ENCODE data around the gene OBSL1.

The OBSL1 gene

DNA sequence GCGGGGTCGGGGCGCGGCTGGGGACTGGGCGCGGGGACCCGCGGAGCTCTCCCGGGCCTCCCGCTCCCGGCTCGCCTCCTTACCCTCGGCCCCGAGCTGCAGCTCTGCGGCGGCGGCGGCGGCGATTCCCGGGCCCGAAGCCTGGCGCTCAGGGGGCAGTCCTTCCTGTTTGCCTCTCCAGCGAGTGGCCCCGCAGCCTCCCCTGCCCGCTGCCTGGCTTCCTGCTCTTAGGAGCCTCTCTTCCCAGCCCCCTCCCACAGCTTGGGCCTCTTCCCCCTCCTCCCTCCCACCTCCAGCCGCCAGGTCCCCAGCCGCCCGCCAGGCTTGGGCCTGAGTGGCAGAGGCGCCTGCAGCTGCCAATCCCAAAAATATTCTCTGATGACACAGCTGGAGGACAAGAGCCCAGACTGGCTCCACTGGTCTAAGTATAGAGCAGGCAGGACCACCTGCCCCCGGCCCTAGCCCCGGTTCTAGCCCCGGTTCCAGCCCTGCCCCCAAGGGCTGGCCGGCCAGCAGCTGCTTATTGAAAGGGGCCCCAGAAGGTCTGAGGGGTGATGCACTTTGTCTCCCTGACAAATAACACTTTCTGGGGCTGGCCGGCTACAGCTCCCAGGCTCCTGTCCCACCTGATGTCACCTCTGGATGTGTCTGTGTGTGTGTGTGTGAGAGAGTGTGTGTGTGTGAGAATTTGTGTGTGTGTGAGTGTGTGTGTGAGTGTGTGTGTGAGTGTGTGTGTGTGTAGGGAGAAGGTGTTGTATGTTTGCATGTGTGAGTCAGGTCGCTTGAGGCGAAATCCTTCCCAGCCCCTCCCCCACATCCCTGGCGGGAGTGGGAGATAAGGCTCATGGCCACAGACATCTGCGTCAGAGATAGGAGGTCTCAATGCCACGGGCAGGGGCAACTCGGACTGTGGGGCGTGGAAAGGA is at the start of gene OBSL1:
TSS of gene OBSL1 (minus strand) at position 229 of the 926 bp plus-strand sequence. CDS start 307 bp downstream, outside the sequence.
- DNase-seq (ENCODE audit: low read depth), result no peak

DNA sequence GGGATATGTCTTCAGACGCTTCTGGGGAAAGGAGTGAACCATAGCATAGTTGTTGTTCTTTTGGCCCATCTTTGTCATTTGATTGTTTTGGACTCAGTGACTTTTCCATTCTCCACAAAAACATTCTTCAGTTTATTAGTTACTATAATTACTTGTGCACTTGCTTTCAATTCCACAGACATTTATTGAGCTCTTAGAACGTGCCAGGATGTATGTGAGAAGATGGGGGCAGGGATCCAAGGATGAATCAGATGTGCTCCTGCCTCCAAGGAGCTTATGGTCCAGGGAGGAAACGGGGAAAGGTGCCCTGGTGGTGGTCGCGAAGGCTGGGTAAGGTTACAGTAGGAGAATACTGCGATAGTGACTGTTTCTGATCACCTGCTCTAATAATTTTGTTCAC is 49.2 kb upstream of the OBSL1 start:
- DNase-seq (ENCODE audit: low read depth), result no peak

DNA sequence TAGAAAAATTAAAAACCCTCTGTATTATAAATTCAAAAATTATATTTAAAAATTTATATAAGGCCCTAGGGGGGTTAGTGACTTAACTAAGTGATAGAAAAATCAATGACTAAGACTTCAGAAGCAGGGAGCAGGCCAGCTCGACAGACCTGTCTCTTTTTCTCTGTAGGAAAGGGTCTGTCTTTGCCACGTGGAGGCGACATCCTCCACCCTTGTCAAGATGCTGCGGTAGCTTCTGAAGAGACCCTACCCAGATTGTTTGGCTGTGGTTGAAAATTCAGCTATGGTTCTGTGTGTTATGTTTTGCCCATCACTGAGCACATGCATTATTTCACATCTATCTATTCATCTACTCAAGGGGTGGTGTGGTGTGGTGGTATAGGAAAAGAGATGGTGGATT is 47.9 kb upstream of the OBSL1 start:
- no peak for DNase-seq (ENCODE audit: low read depth)

DNA sequence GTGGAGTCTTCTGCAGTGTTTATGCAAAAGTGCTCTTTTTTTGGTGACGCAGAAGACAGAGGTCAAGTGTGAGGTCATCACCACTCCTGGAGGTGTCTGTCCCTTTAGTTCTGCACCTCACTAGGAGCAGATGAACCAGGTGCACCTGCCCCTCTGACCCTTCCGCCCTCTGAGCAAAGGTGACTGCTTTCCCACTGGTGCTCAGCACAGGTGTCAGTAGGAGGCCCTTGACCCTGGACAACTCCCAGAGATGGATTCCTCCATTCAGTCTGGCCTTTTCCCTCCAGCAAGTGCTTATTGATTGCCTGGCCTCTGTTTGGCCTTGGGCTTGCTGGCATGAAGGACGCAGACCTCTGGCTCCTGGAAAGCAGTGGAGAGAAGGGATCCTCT is 47.4 kb upstream of the OBSL1 start:
- no peak for DNase-seq (ENCODE audit: low read depth)

DNA sequence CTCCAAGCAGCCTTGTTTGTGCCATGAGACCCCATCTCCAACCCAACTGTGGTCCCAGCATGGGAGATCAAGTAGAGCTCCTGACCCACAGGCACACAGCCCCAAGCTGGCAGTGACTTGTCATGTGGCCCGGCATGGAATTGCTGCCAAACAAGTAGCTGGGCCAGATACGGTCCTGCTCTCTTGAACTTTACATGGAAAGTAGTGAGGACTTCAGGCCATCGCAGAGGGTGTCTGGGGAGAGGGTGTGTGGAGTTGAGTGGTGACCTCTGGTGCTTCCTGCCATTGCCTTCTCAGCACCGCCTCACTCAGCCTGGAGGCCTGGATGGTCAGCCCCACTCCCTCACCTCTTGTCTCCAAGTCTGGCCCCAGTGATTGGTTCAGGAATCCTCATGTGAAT is 45.2 kb upstream of the OBSL1 start:
- DNase-seq (ENCODE audit: low read depth), result no peak

DNA sequence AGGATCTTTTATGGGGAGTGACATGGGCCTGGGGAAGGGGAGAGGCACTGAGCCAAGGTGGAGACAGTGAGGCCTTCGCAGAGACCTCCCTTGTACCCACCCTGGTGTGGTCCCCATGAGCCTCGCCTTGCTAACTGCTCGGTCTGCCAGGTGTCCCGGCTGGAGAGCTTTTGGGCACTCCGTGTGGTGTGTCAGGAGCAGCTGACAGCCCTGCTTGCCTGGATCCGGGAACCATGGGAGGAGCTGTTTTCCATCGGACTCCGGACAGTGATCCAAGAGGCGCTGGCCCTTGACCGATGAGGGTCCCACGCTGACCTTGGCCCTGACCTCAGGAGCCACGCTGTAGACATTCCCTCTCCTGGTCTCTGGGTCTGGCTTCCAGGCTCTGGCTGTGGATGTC is 44.6 kb upstream of the OBSL1 start:
- DNase-seq (ENCODE audit: low read depth), result no peak

DNA sequence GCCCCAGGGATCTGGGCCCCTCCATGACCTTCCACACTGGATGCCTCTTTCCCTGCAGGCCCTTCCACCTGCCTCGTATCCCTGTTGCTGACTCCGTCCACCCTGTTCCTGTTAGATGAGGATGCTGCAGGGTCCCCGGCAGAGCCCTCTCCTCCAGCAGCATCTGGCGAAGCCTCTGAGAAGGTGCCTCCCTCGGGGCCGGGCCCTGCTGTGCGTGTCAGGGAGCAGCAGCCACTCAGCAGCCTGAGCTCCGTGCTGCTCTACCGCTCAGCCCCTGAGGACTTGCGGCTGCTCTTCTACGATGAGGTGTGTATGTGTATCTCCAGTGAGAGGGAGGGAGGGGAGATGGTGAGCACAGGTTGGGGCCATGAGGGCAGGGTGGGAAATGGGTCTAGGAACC is 43.7 kb upstream of the OBSL1 start:
- DNase-seq (ENCODE audit: low read depth), result no peak

DNA sequence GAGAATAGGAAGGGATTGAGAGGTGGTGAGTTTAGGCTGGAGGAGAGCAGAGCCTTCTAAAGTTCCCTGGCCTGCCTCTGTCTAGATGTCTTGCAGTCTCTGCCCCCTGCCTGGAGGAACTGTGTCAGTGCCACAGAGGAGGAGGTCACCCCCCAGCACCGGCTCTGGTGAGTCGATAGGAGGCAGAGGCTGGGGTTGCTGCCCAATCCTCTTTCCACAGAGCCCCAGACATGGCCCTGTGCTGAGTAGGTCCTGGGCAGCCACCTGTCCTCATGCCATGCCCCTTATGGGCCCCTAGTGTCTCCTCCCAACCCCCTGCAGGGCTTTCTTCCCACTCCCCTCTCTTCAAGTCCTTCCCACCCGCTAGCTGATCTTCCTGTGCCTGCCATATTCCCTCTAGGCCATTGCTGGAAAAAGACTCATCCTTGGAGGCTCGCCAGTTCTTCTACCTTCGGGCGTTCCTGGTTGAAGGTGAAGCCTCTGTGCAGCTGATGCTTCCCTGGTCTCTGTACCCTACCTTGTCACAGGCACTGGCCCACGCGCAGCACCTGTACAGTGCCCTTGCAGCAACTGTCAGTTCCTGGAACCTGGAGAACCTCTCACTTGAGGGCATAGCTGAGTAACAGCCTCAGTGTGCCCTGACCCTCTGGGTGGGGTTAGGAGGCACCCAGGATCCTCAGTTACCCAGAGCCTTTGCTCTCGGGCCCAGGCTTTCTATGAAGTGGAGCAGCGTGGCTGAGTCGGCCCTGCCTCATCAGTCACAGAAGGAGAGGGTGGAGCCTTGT is 42.9 kb upstream of the OBSL1 start:
- no peak for DNase-seq (ENCODE audit: low read depth)

DNA sequence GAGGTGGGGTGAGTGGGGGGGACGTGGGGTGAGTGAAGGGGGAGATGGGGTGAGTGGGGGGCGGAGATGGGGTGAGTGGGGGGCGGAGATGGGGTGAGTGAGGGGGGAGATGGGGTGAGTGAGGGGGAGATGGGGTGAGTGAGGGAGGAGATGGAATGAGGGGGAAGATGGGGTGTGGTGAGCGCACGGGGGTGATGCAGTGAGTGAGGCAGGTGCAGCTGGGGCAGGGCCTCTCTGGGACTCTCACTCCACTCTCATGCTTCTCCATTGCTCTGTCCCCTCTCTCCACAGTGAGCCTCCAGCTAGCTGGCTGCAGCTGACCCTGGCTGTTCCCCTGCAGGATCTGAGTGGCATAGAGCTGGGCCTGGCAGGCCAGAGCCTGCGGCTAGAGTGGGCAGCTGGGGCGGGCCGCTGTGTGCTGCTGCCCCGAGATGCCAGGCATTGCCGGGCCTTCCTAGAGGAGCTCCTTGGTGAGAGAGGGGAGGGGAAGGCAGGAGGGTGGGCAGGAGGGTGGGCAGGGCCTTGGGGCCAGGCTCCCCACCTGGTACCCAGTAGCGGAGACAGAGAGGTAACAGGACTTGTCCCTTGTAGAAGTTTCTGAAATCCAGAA is 42.2 kb upstream of the OBSL1 start:
- no peak for DNase-seq (ENCODE audit: low read depth)

DNA sequence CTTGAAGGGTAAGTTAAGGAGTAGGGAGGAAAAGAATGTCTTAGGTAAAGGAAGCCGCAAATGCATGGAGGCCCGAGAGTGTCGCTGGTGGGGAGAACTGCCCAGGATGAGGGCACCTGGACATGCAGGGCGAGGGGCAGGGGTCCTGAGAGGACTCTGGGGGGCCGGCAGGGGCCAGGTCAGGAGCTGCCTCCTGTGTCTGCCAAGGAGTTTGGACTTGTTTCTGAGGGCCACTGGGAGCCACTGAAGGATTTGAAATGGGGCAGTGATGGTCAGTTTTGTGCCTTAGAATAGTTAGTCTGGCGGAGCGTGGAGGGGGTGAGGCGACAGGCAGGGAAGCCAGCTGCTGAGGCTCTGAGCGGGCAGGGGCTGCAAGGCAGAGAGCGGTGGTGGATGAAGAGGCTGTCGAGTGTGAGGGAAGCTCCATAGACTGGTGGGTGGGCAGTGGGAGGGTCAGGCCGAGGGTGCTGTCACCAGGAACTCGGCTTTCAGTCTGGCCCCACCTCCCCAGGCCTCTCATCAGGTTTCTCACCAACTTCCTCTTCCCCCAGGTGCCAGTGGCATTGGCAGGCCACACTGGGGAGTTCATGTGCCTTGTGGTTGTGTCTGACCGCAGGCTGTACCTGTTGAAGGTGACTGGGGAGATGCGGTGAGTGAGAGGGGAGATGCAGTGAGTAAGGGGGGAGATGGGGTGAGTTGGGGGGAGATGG is 41.4 kb upstream of the OBSL1 start:
- DNase-seq (ENCODE audit: low read depth), result no peak

DNA sequence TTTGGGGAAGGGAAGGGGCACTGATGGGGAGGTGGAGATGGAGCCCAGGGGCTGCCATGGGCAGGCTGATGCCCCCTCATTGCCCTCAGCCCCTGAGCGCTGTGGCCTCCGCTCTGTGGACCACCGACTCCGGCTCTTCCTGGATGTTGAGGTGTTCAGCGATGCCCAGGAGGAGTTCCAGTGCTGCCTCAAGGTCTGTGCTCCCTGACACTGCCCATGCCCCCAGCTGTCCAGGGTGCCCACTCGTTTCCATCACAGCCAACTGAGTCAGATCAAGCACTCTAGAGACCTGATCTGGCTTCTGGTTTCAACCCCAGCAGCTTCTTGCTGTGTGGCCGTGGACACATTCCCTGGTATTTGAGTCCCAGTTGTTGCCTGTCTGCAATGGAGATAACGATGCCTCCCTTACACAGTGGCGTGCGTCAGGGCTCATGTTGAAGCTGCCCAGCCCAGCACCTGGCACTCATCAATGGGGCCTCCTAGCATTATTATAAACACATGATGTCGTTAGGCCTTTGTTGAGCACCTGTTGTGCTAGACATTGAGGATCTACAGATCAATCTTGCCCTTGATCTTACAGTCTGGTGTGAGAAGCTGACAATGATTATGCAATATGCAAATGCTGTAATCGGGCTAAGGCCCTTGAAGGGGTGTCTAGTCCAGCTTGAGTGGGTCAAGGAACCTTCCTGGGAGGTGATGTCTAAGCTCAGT is 40.7 kb upstream of the OBSL1 start:
- DNase-seq (ENCODE audit: low read depth), result no peak

DNA sequence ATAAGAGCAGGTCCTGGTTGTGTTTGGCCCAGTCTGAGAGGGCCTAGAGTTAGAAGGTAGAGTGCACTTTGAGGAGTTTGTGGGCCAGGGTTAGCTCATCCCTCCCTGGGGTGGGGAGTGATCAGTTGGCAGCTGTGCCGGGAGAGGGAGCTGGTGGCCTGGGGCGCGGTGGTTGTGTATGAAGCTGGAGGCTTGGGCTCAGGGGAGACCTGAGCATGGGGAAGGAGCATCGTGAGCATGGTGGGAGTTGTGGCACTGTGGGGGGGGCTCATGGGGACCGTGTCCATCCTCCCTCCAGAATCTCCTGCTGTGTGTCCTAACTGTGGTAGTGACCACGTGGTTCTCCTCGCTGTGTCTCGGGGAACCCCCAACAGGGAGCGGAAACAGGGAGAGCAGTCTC is 40.0 kb upstream of the OBSL1 start:
- DNase-seq (ENCODE audit: low read depth), result no peak

DNA sequence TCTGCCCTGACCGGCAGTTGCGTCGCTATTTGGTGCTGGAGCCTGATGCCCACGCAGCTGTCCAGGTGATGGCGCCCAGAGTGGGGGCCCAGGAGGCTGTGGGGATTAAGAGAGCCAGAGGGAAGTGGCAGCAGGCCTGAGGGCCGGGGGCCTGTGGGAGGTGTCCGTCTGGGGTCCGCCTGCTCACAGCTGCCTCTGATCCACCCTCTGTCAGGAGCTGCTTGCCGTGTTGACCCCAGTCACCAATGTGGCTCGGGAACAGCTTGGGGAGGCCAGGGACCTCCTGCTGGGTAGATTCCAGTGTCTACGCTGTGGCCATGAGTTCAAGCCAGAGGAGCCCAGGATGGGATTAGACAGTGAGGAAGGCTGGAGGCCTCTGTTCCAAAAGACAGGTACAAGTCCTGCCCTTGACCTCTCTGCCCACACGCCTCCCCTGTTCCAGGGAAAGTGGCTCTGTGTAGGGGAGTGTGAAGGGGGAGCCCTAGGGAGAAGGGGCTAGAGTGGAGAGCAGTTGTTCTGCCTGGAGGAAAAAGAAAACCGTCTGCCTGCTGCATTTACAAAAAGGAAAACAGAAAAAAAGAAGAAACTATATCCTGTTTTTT is 37.9 kb upstream of the OBSL1 start:
- DNase-seq (ENCODE audit: low read depth), result no peak

DNA sequence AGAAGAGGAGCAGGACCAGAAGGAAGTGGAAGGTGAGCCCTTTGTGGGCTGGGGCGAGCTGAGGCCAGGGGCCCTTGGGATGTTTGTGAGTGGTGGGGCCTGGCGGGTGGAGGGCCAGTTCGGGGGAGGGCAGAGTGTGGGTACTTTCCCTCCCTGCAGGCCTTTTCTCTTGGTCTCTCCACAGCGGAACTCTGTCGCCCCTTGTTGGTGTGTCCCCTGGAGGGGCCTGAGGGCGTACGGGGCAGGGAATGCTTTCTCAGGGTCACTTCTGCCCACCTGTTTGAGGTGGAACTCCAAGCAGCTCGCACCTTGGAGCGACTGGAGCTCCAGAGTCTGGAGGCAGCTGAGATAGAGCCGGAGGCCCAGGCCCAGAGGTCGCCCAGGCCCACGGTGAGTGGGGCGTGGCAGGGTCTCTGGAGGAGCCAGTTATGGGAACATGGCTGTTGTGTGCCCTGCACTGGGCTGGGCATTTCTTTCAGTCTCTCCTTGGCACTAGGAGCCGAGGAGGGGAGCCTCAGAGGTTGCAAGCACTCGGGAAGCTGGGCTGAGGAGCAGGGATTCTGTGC is 37.1 kb upstream of the OBSL1 start:
- DNase-seq (ENCODE audit: low read depth), result no peak

DNA sequence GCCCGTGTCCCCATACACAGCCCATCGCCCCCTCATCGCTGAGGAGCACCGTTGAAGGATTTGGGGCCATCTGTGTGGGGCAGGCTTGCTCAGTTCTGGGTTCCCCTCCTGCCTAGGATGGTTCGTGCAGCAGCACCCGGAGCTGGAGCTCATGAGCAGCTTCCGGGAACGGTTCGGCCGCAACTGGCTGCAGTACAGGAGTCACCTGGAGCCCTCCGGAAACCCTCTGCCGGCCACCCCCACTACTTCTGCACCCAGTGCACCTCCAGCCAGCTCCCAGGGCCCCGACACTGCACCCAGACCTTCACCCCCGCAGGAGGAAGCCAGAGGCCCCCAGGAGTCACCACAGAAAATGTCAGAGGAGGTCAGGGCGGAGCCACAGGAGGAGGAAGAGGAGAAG is 36.6 kb upstream of the OBSL1 start:
- DNase-seq (ENCODE audit: low read depth), result no peak

DNA sequence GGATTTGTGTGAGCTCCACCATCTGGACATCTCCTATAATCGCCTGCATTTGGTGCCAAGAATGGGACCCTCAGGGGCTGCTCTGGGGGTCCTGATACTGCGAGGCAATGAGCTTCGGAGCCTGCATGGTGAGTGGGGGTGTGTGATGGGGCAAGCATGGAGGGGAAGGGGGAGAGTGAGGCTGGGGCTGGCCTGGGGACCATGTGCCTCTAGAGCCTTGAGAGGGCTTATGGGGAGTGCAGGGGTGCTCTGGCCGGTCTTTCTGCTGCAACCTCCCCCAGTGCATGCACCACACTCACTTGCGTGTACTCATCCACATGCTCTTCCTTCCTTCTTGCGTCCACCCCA is 34.2 kb upstream of the OBSL1 start:
- DNase-seq (ENCODE audit: low read depth), result no peak

DNA sequence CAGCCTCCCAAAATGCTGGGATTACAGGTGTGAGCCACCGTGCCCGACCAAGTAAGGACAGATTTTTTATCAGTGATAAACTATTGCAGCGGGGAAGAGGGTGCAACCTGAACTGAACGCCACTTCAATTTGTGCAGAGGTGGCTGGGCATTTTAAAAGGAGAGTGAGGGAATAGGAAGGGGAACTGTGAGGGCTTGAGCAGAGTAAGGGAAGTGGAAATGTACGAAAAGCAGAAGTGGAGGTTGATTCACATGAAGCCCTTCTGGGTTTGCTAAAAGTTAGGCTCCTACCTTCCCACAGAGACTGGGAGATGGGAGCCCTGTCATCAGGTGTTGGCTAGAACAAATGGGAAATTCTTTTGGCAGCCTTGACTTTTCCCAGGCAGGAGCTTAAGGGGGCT is 32.4 kb upstream of the OBSL1 start:
- DNase-seq (ENCODE audit: low read depth), result no peak

DNA sequence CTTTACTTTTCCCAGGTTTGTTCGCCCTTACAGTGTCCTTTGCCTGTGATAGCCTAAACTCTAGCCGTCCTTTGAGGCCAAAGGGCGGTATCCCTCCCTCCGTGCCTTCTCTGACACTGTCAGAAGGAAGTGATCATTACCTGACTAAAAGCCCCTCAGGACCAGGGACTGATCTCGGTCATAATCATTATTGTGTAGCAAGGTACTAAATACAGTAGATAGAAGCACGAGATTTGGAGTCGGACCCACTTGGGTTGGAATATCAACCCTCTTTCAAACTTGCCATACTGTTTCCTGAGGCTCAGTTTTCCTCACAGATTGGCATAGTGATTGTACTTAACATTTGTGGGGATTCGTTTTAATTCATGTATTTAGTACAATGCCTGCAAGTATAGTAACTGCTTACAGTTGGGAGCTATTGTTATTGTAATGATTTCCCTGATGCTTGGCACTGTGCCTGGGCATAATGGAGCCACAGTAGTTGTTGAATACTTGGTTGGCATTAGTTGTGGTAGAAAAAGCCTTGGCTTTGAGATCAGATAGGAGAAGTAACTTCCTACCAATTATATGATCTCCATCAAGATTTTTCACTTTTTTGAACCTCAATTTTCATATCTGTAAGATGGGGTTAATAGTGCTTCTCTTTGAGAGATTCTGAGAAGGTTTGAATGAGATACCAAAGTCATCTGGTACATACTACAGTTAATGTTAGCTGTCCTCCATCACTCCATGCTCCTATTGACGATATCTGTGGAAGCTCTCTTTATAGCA is 27.2 kb upstream of the OBSL1 start:
- no peak for DNase-seq (ENCODE audit: low read depth)

DNA sequence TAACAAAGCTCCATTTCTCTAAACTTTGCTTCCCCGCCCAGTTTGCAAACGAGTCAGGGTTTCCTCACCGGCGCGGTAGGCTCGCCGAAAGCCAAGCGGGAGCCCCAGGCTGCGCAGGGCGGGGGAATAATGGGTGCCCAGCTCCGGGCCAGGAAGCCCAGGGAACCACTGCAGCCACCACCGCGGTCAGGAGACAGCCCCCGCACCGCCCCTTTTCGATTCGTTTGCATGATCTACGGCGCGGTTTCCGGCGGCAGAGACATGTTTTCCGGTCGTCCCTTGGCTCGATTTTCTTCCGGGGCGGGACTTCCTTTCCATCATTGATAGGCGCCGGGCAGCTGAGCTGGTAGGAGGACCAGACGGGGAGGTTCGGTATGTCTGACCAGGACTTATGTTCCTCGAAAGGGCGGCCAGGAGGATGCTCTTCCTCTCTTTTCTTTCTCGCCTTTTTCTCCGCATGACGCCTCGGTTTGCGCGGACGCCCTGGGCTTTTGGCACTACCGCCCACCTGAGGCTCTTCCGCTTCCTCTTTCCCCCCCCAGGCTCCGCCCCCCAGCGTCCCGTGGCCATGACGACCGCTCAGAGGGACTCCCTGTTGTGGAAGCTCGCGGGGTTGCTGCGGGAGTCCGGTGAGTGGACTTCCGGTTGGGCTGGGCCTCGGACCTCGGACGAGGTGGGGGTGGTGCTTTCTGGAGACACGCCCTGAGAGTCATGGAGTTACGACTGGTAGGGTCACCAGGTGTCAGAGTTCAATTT is 26.4 kb upstream of the OBSL1 start, which contains the start of gene STK11IP:
TSS of gene STK11IP (plus strand) at position 306 of the 756 bp plus-strand sequence. CDS start at position 569, 263 bp downstream.
- peak; percentile 81 for DNase-seq (ENCODE audit: low read depth)
